CD4-positive, alpha-beta memory T cell (primary cell): Measurements from ENCODE around the gene HRH1. TPM values are rescaled to one million over a fixed set of nuclear protein-coding genes. Genes with fewer than 3 reads are reported as not detected.
"Not testable (repeated sequence)": the region's sequence is repeated elsewhere in the genome, so short reads cannot be mapped to it uniquely, and the experiment has no call there.

Experiments
- CTCF ChIA-PET: fragments of 350-600 bp; sonication (Branson Sonifier 250); formaldehyde crosslinking; loops from one replicate; lab custom pipeline; 2021; ENCODE audit warnings: inconsistent platforms; ENCODE audit not compliant: partially characterized antibody; lab: Charles Lee
- POLR2A ChIA-PET: fragments of 350-600 bp; sonication (Branson Sonifier 250); formaldehyde crosslinking; loops from one replicate; lab custom pipeline; 2021; ENCODE audit not compliant: partially characterized antibody; lab: Charles Lee
- DNase-seq, 5 donors: peaks; one replicate each; pipeline versions ENCODE4 v3.0.0 to v3.0.0-alpha.2; 2020 to 2022; ENCODE audit warnings: mixed read lengths in 1 of 5
- H3K27ac ChIP-seq: one replicate; pipeline ENCODE4 v1.7.0; 2013; ENCODE audit warnings: low read depth, low read length
- H3K27me3 ChIP-seq: 2 replicates; pipeline ENCODE4 v1.7.0; 2013; ENCODE audit warnings: mild to moderate bottlenecking, low read length, moderate library complexity; ENCODE audit not compliant: insufficient read depth
- H3K36me3 ChIP-seq: 2 replicates; pipeline ENCODE4 v1.7.0; 2013; ENCODE audit warnings: mild to moderate bottlenecking, low read length, moderate library complexity; ENCODE audit not compliant: insufficient read depth
- H3K4me1 ChIP-seq: 2 replicates; pipeline ENCODE4 v1.7.0; 2013; ENCODE audit warnings: mild to moderate bottlenecking, low read length, moderate library complexity; ENCODE audit not compliant: insufficient read depth
- H3K4me3 ChIP-seq, 2 donors: one replicate each; pipeline ENCODE4 v1.7.0; 2013; ENCODE audit warnings: low read length in 2 of 2, mild to moderate bottlenecking in 1 of 2
- H3K9me3 ChIP-seq, 2 donors: one replicate each; pipeline ENCODE4 v1.7.0; 2013; ENCODE audit warnings: low read length in 2 of 2, control low read depth in 1 of 2; ENCODE audit not compliant: control insufficient read depth in 1 of 2
- H3K27ac Mint-ChIP-seq, 7 donors: one replicate each; pipeline ENCODE4 v1.8.0; 2020 to 2021; ENCODE audit warnings: mixed read lengths in 7 of 7, mild to moderate bottlenecking in 6 of 7, inconsistent platforms in 3 of 7, moderate library complexity in 3 of 7
- H3K27me3 Mint-ChIP-seq, 2 donors: one replicate each; pipeline ENCODE4 v1.8.0; 2020 to 2021; ENCODE audit warnings: mixed read lengths in 2 of 2
- H3K36me3 Mint-ChIP-seq, 2 donors: one replicate each; pipeline ENCODE4 v1.8.0; 2020 to 2021; ENCODE audit warnings: mixed read lengths in 2 of 2, inconsistent platforms in 1 of 2, mild to moderate bottlenecking in 1 of 2
- H3K4me1 Mint-ChIP-seq, 4 donors: one replicate each; pipeline ENCODE4 v1.8.0; 2020 to 2021; ENCODE audit warnings: mixed read lengths in 4 of 4, mild to moderate bottlenecking in 1 of 4
- H3K4me3 Mint-ChIP-seq, 8 donors: one replicate each; pipeline ENCODE4 v1.8.0; 2020 to 2021; ENCODE audit warnings: mixed read lengths in 8 of 8, mild to moderate bottlenecking in 7 of 8, moderate library complexity in 6 of 8, inconsistent platforms in 3 of 8
- H3K9me3 Mint-ChIP-seq, 8 donors: one replicate each; pipeline ENCODE4 v1.8.0; 2020 to 2021; ENCODE audit warnings: mixed read lengths in 8 of 8, mild to moderate bottlenecking in 5 of 8, inconsistent platforms in 3 of 8, moderate library complexity in 1 of 8
- intact Hi-C: fragments of 100-400 bp; cut with micrococcal nuclease; formaldehyde crosslinking; loops from one replicate; pipeline ENCODE4 v1.15.1; 2023
- polyA plus RNA-seq, 2 donors: library from polyadenylated mRNA; unstranded; fragments of 300-500 nt; fragmentation: Illumina TruSeq; gene quantifications; one replicate each; pipeline ENCODE4 v1.2.3, GENCODE V29; 2021
- total RNA-seq, 2 experiments: library from RNA; stranded (reverse); gene quantifications; one replicate each; pipeline ENCODE4 v1.2.3, GENCODE V29; 2021

The HRH1 gene
- total and polyA plus RNA-seq, 4 experiments from 2014 or later: 0.31 to 0.81 (median 0.58) TPM; not detected in 1

GRCh38 chr3:11206953-11207352 lies 52.7 kb downstream of the HRH1 start:
- Mint-ChIP-seq H3K36me3 (no peaks in the 10 kb centered on the region), H3K27ac (no peak overlapping the region), H3K9me3 (peaks cover 0 to 1% (median 0%) of the 10 kb centered on the region in 8 donors), H3K4me1 (peaks cover 0 to 1% (median 0%) of the 10 kb centered on the region in 4 donors), H3K4me3 (no peak overlapping the region), H3K27me3 (peaks cover 2 to 5% of the 10 kb centered on the region in 2 donors)
- no peaks in the 10 kb centered on the region for H3K27me3 ChIP-seq
- intact Hi-C loops: no loop called here
- no peaks in the 10 kb centered on the region for H3K4me1 ChIP-seq
- POLR2A ChIA-PET: no interaction called here
- H3K9me3 ChIP-seq: no peaks in the 10 kb centered on the region
- no peaks in the 10 kb centered on the region for H3K36me3 ChIP-seq
- H3K27ac ChIP-seq: no peak overlapping the region
- CTCF ChIA-PET: no interaction called here
- no peak overlapping the region for H3K4me3 ChIP-seq
- no peak for DNase-seq

- no peak overlapping the region for H3K4me3 ChIP-seq
- ChIA-PET CTCF (no interaction called here), POLR2A (no interaction called here)
- peaks cover 8 to 10% of the 10 kb centered on the region in 2 donors for H3K27me3 Mint-ChIP-seq
- H3K36me3 Mint-ChIP-seq: no peaks in the 10 kb centered on the region
- H3K36me3 ChIP-seq: no peaks in the 10 kb centered on the region
- intact Hi-C loops: no loop called here
- no peaks in the 10 kb centered on the region for H3K9me3 ChIP-seq
- H3K4me3 Mint-ChIP-seq: no peak overlapping the region
- H3K9me3 Mint-ChIP-seq: no peaks in the 10 kb centered on the region
- H3K27me3 ChIP-seq: no peaks in the 10 kb centered on the region
- no peak overlapping the region for H3K27ac Mint-ChIP-seq
- H3K4me1 ChIP-seq: no peaks in the 10 kb centered on the region
- no peak overlapping the region for H3K27ac ChIP-seq
- peaks cover 0 to 1% (median 0%) of the 10 kb centered on the region in 4 donors for H3K4me1 Mint-ChIP-seq
- DNase-seq: no peak
Observed at GRCh38 chr3:11211531-11212298, 57.4 kb downstream of the HRH1 start.

GRCh38 chr3:11212299-11212608 lies 58.0 kb downstream of the HRH1 start:
- DNase-seq: no peak
- H3K9me3 ChIP-seq: no peaks in the 10 kb centered on the region
- peaks cover 7 to 10% of the 10 kb centered on the region in 2 donors for H3K27me3 Mint-ChIP-seq
- H3K36me3 ChIP-seq: no peaks in the 10 kb centered on the region
- H3K36me3 Mint-ChIP-seq: no peaks in the 10 kb centered on the region
- no peaks in the 10 kb centered on the region for H3K9me3 Mint-ChIP-seq
- ChIA-PET CTCF (no interaction called here), POLR2A (no interaction called here)
- H3K4me3 ChIP-seq: no peak overlapping the region
- peaks cover 0 to 1% (median 0%) of the 10 kb centered on the region in 4 donors for H3K4me1 Mint-ChIP-seq
- no peak overlapping the region for H3K4me3 Mint-ChIP-seq
- no peak overlapping the region for H3K27ac Mint-ChIP-seq
- no peaks in the 10 kb centered on the region for H3K4me1 ChIP-seq
- H3K27ac ChIP-seq: no peak overlapping the region
- intact Hi-C loops: no loop called here
- H3K27me3 ChIP-seq: no peaks in the 10 kb centered on the region

- H3K36me3 ChIP-seq: no peaks in the 10 kb centered on the region
- Mint-ChIP-seq H3K9me3 (no peaks in the 10 kb centered on the region), H3K4me3 (no peak overlapping the region), H3K4me1 (no peaks in the 10 kb centered on the region), H3K27me3 (peaks cover 7 to 10% of the 10 kb centered on the region in 2 donors), H3K27ac (no peak overlapping the region), H3K36me3 (no peaks in the 10 kb centered on the region)
- H3K4me1 ChIP-seq: no peaks in the 10 kb centered on the region
- H3K9me3 ChIP-seq: no peaks in the 10 kb centered on the region
- no peak overlapping the region for H3K27ac ChIP-seq
- no peaks in the 10 kb centered on the region for H3K27me3 ChIP-seq
- no peak overlapping the region for H3K4me3 ChIP-seq
- ChIA-PET POLR2A (no interaction called here), CTCF (no interaction called here)
- DNase-seq: no peak
- intact Hi-C loops: no loop called here
Observed at GRCh38 chr3:11212784-11213183, 58.5 kb downstream of the HRH1 start.

GRCh38 chr3:11213810-11214450 lies 59.6 kb downstream of the HRH1 start:
- H3K9me3 ChIP-seq: no peaks in the 10 kb centered on the region
- Mint-ChIP-seq H3K9me3 (no peaks in the 10 kb centered on the region), H3K4me3 (no peak overlapping the region), H3K27me3 (peaks cover 7 to 10% of the 10 kb centered on the region in 2 donors), H3K27ac (peak overlapping the region in 1 of 7 donors; percentile 77), H3K4me1 (no peaks in the 10 kb centered on the region), H3K36me3 (no peaks in the 10 kb centered on the region)
- DNase-seq: no peak
- POLR2A ChIA-PET: no interaction called here
- intact Hi-C loops: no loop called here
- H3K27me3 ChIP-seq: no peaks in the 10 kb centered on the region
- H3K4me1 ChIP-seq: no peaks in the 10 kb centered on the region
- H3K4me3 ChIP-seq: no peak overlapping the region
- CTCF ChIA-PET: no interaction called here
- H3K27ac ChIP-seq: no peak overlapping the region
- H3K36me3 ChIP-seq: no peaks in the 10 kb centered on the region

GRCh38 chr3:11214451-11214978 lies 60.2 kb downstream of the HRH1 start:
- POLR2A ChIA-PET: no interaction called here
- H3K36me3 Mint-ChIP-seq: no peaks in the 10 kb centered on the region
- H3K4me1 Mint-ChIP-seq: no peaks in the 10 kb centered on the region
- CTCF ChIA-PET: no interaction called here
- Histone ChIP-seq H3K27ac (no peak overlapping the region), H3K27me3 (no peaks in the 10 kb centered on the region), H3K4me3 (no peak overlapping the region), H3K9me3 (no peaks in the 10 kb centered on the region), H3K4me1 (no peaks in the 10 kb centered on the region), H3K36me3 (no peaks in the 10 kb centered on the region)
- H3K4me3 Mint-ChIP-seq: no peak overlapping the region
- no peaks in the 10 kb centered on the region for H3K9me3 Mint-ChIP-seq
- H3K27ac Mint-ChIP-seq: no peak overlapping the region
- peaks cover 7 to 10% of the 10 kb centered on the region in 2 donors for H3K27me3 Mint-ChIP-seq
- intact Hi-C loops: no loop called here
- DNase-seq: no peak

GRCh38 chr3:11217370-11217769 lies 63.1 kb downstream of the HRH1 start:
- H3K9me3 ChIP-seq, H3K9me3 Mint-ChIP-seq, H3K4me1 Mint-ChIP-seq, H3K27ac Mint-ChIP-seq, H3K4me1 ChIP-seq, H3K36me3 ChIP-seq, H3K4me3 ChIP-seq, H3K4me3 Mint-ChIP-seq, H3K36me3 Mint-ChIP-seq, H3K27me3 Mint-ChIP-seq, H3K27me3 ChIP-seq, CTCF ChIA-PET, POLR2A ChIA-PET, H3K27ac ChIP-seq, DNase-seq, intact Hi-C loops: not testable (repeated sequence)
